ENCODE results near the gene STAT1. TPM values are rescaled to one million over a fixed set of nuclear protein-coding genes. Genes with fewer than 3 reads are reported as not detected.

The STAT1 gene
- polyA plus RNA-seq, 1 donor (not counting 4 experiments of a cell fraction or from before 2014, with no cell fraction given) = 181 TPM

- Histone ChIP-seq H3K9me3 (ENCODE audit: control insufficient read depth, low read depth, low read length) (no peaks in the 10 kb centered on the region), H3K27me3 (ENCODE audit: control insufficient read depth, extremely low read depth, insufficient read depth, low read length) (no peaks in the 10 kb centered on the region), H3K4me1 (ENCODE audit: control insufficient read depth, extremely low read depth, insufficient read depth, low read length) (peaks cover 18% of the 10 kb centered on the region), H3K4me3 (ENCODE audit: control insufficient read depth in 2 of 3, extremely low read depth in 1 of 3, insufficient read depth in 2 of 3, low read depth in 1 of 3, low read length in 3 of 3) (no peak overlapping the region), H2AFZ (ENCODE audit: control insufficient read depth, low read length) (no peak overlapping the region), H3K27ac (ENCODE audit: control insufficient read depth, insufficient read depth, low read length) (no peak overlapping the region), H3K36me3 (ENCODE audit: control insufficient read depth in 2 of 2, extremely low read depth in 1 of 2, insufficient read depth in 2 of 2, low read length in 2 of 2) (peaks cover 36 to 59% of the 10 kb centered on the region in 2 experiments), H3K9ac (ENCODE audit: control insufficient read depth, extremely low read depth, insufficient read depth, low read length) (no peak overlapping the region), H4K20me1 (ENCODE audit: control insufficient read depth, extremely low read depth, insufficient read depth, low read length) (no peaks in the 10 kb centered on the region), H3K9me1 (ENCODE audit: control insufficient read depth, extremely low read depth, insufficient read depth, low read length) (no peaks in the 10 kb centered on the region), H3K79me2 (ENCODE audit: control insufficient read depth, insufficient read depth, low read length) (no peaks in the 10 kb centered on the region), H3K4me2 (ENCODE audit: control insufficient read depth, extremely low read depth, insufficient read depth, low read depth, low read length) (no peak overlapping the region)
- no peak for TF ChIP-seq EZH2 (IDR thresholded peaks at IDR 0.05; ENCODE audit: low read length)
- TF ChIP-seq CTCF (optimal IDR thresholded peaks at IDR 0.05 in 1 of 3, IDR thresholded peaks at IDR 0.05 in 1 of 3, conservative IDR thresholded peaks at IDR 0.05 in 1 of 3; ENCODE audit: extremely low read depth in 1 of 3, insufficient read depth in 2 of 3, low read length in 3 of 3) = no peak
- dilution Hi-C loops (cut with MboI; ENCODE audit: extremely low pct_ligation_motif_present, low sequenced_read_pairs) = no loop called here
- FAIRE-seq (no peak), DNase-seq (ENCODE audit: low read depth, low spot score) (no peak)
Observed at GRCh38 chr2:190999058-190999457, 14.9 kb downstream of the STAT1 start.

- H3K4me3 ChIP-seq (ENCODE audit: control insufficient read depth in 2 of 3, extremely low read depth in 1 of 3, insufficient read depth in 2 of 3, low read depth in 1 of 3, low read length in 3 of 3) = no peak overlapping the region
- H2AFZ ChIP-seq (ENCODE audit: control insufficient read depth, low read length) = no peak overlapping the region
- no peak overlapping the region for H3K4me2 ChIP-seq (ENCODE audit: control insufficient read depth, extremely low read depth, insufficient read depth, low read depth, low read length)
- no peak for FAIRE-seq
- no peak overlapping the region for H3K27ac ChIP-seq (ENCODE audit: control insufficient read depth, insufficient read depth, low read length)
- TF ChIP-seq CTCF (optimal IDR thresholded peaks at IDR 0.05 in 1 of 3, IDR thresholded peaks at IDR 0.05 in 1 of 3, conservative IDR thresholded peaks at IDR 0.05 in 1 of 3; ENCODE audit: extremely low read depth in 1 of 3, insufficient read depth in 2 of 3, low read length in 3 of 3) (no peak), EZH2 (IDR thresholded peaks at IDR 0.05; ENCODE audit: low read length) (no peak)
- no peak overlapping the region for H3K9ac ChIP-seq (ENCODE audit: control insufficient read depth, extremely low read depth, insufficient read depth, low read length)
- dilution Hi-C loops (cut with MboI; ENCODE audit: extremely low pct_ligation_motif_present, low sequenced_read_pairs) = no loop called here
- H3K9me3 ChIP-seq (ENCODE audit: control insufficient read depth, low read depth, low read length) = no peaks in the 10 kb centered on the region
- H3K36me3 ChIP-seq (ENCODE audit: control insufficient read depth in 2 of 2, extremely low read depth in 1 of 2, insufficient read depth in 2 of 2, low read length in 2 of 2) = peaks cover 46 to 52% of the 10 kb centered on the region in 2 experiments
- H4K20me1 ChIP-seq (ENCODE audit: control insufficient read depth, extremely low read depth, insufficient read depth, low read length) = no peaks in the 10 kb centered on the region
- no peak for DNase-seq (ENCODE audit: low read depth, low spot score)
- H3K79me2 ChIP-seq (ENCODE audit: control insufficient read depth, insufficient read depth, low read length) = no peaks in the 10 kb centered on the region
- H3K27me3 ChIP-seq (ENCODE audit: control insufficient read depth, extremely low read depth, insufficient read depth, low read length) = no peaks in the 10 kb centered on the region
- H3K4me1 ChIP-seq (ENCODE audit: control insufficient read depth, extremely low read depth, insufficient read depth, low read length) = peaks cover 18% of the 10 kb centered on the region
- H3K9me1 ChIP-seq (ENCODE audit: control insufficient read depth, extremely low read depth, insufficient read depth, low read length) = no peaks in the 10 kb centered on the region
Observed at GRCh38 chr2:190997526-190998113, 16.4 kb downstream of the STAT1 start.

All from keratinocyte (primary cell).